Neuronal stem cell (in vitro differentiated cells): ENCODE results near the gene NTSR1.

Experiments used
- DNase-seq: peaks from one replicate; pipeline ENCODE4 v3.0.0-alpha.2; 2013; ENCODE audit warnings: low spot score
- H2AFZ ChIP-seq: one replicate; pipeline ENCODE4 v1.6.1; 2013; ENCODE audit warnings: mild to moderate bottlenecking, low read length, inconsistent platforms
- H2AK5ac ChIP-seq: 2 replicates; pipeline ENCODE4 v1.6.1; 2013; ENCODE audit warnings: low read depth, mild to moderate bottlenecking, inconsistent platforms, low read length, moderate library complexity, mixed read lengths
- H2BK120ac ChIP-seq: 2 replicates; pipeline ENCODE4 v1.6.1; 2013; ENCODE audit warnings: low read depth, mild to moderate bottlenecking, inconsistent platforms, low read length, moderate library complexity, mixed read lengths
- H2BK12ac ChIP-seq: one replicate; pipeline ENCODE4 v1.6.1; 2013; ENCODE audit warnings: low read length, inconsistent platforms
- H2BK15ac ChIP-seq: 2 replicates; pipeline ENCODE4 v1.6.1; 2013; ENCODE audit warnings: mild to moderate bottlenecking, low read length, inconsistent platforms, mixed read lengths
- H2BK5ac ChIP-seq: one replicate; pipeline ENCODE4 v1.6.1; 2013; ENCODE audit warnings: inconsistent platforms, mild to moderate bottlenecking, low read length, moderate library complexity
- H3K14ac ChIP-seq: one replicate; pipeline ENCODE4 v1.6.1; 2013; ENCODE audit warnings: low read length, inconsistent platforms
- H3K18ac ChIP-seq: 2 replicates; pipeline ENCODE4 v1.6.1; 2013; ENCODE audit warnings: low read length, inconsistent platforms
- H3K23ac ChIP-seq: 2 replicates; pipeline ENCODE4 v1.6.1; 2013; ENCODE audit warnings: low read depth, mild to moderate bottlenecking, mixed read lengths, low read length, inconsistent platforms; ENCODE audit not compliant: poor library complexity
- H3K27ac ChIP-seq: replicated peaks from 3 replicates; pipeline ENCODE4 v1.5.1; 2013; ENCODE audit warnings: low read length, inconsistent platforms
- H3K27me3 ChIP-seq, 3 experiments: 2 replicates each; pipeline ENCODE4 v1.6.1; 2013; ENCODE audit warnings: low read length in 3 of 3, mild to moderate bottlenecking in 2 of 3, inconsistent platforms in 1 of 3, low read depth in 1 of 3, mixed read lengths in 1 of 3, moderate library complexity in 1 of 3; ENCODE audit not compliant: control insufficient read depth in 3 of 3, insufficient read depth in 3 of 3
- H3K36me3 ChIP-seq, 2 donors: replicated peaks in 1 of 2; 2 replicates each; pipeline ENCODE4 v1.6.1; 2013; ENCODE audit warnings: low read length in 2 of 2; ENCODE audit not compliant: control insufficient read depth in 2 of 2, insufficient read depth in 2 of 2
- H3K4ac ChIP-seq: 2 replicates; pipeline ENCODE4 v1.6.1; 2013; ENCODE audit warnings: inconsistent platforms, mild to moderate bottlenecking, low read length, moderate library complexity
- H3K4me1 ChIP-seq, 2 donors: 1 replicate in 1 of 2; 2 replicates in 1 of 2; pipeline ENCODE4 v1.6.1; 2013; ENCODE audit warnings: low read length in 2 of 2, low read depth in 1 of 2; ENCODE audit not compliant: control insufficient read depth in 2 of 2, insufficient read depth in 1 of 2
- H3K4me2 ChIP-seq: one replicate; pipeline ENCODE4 v1.6.1; 2013; ENCODE audit warnings: mild to moderate bottlenecking, low read length, inconsistent platforms; ENCODE audit not compliant: insufficient read depth, poor library complexity, severe bottlenecking
- H3K4me3 ChIP-seq, 2 donors: 2 replicates each; pipeline ENCODE4 v1.5.1; 2013; ENCODE audit warnings: low read length in 2 of 2, mild to moderate bottlenecking in 2 of 2, inconsistent platforms in 1 of 2, moderate library complexity in 1 of 2
- H3K79me1 ChIP-seq: one replicate; pipeline ENCODE4 v1.6.1; 2013; ENCODE audit warnings: low read depth, mild to moderate bottlenecking, inconsistent platforms, low read length, moderate library complexity
- H3K9ac ChIP-seq: one replicate; pipeline ENCODE4 v1.6.1; 2013; ENCODE audit warnings: mild to moderate bottlenecking, low read depth, low read length, inconsistent platforms; ENCODE audit not compliant: poor library complexity
- H3K9me3 ChIP-seq, 2 donors: replicated peaks in 1 of 2; 2 replicates each; pipeline versions ENCODE3 to v1.6.1; 2013; ENCODE audit warnings: low read length in 2 of 2, mild to moderate bottlenecking in 2 of 2, inconsistent platforms in 1 of 2, low read depth in 1 of 2, mixed read lengths in 1 of 2, moderate library complexity in 1 of 2; ENCODE audit not compliant: control insufficient read depth in 2 of 2, insufficient read depth in 1 of 2
- H4K8ac ChIP-seq: one replicate; pipeline ENCODE4 v1.6.1; 2013; ENCODE audit warnings: low read depth, mild to moderate bottlenecking, inconsistent platforms, low read length, moderate library complexity
- H4K91ac ChIP-seq: one replicate; pipeline ENCODE4 v1.6.1; 2013; ENCODE audit warnings: low read length, low read depth, mild to moderate bottlenecking, inconsistent platforms; ENCODE audit not compliant: poor library complexity
- WGBS, 2 donors: extraction: QIAGEN DNeasy Blood & Tissue Kit; methylation state at CpG; one replicate each; pipeline ENCODE4 v1.1.7; 2013; ENCODE audit warnings: missing lambda C conversion rate in 2 of 2, mixed read lengths in 1 of 2; ENCODE audit not compliant: insufficient read length in 2 of 2, insufficient replicate concordance in 1 of 2; ENCODE audit errors: extremely low coverage in 2 of 2; 5-methylcytosine and 5-hydroxymethylcytosine counted together

Gene NTSR1

DNA sequence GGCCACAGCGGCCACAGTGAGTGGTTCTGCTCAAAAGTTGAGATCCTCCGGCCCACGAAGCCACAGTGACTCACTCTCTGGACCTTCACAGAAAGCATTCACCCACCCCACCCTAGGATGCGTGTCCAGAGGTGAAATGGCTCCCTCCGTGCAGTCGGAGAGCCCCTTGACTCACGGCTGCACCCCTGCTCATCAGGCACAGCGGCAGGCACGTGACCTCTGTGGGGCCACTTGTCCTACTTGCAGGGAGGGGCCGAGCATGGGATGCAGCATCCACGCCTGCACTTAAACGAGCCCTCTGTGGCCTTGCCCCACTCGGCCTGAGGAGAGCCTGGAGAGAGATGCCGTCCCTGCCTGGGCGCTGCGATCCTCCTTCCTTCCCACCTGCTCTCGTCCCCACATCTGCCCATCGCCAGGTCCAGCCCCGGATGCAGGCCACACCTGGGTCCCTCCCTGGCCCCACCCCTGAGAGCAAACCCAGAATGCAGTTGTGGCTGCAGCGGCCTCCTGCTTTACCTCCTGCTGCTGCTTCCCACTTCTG lies 28.7 kb downstream of the NTSR1 start:
- Histone ChIP-seq H2BK12ac (no peak overlapping the region), H3K9ac (no peak overlapping the region), H3K27ac (no peak overlapping the region), H3K4ac (no peak overlapping the region), H2BK15ac (no peak overlapping the region), H3K4me1 (peaks cover 11 to 14% of the 10 kb centered on the region in 2 donors), H3K9me3 (no peaks in the 10 kb centered on the region), H2AFZ (no peak overlapping the region), H3K36me3 (no peaks in the 10 kb centered on the region), H3K79me1 (no peaks in the 10 kb centered on the region), H2AK5ac (no peak overlapping the region), H3K14ac (no peak overlapping the region), H2BK120ac (no peak overlapping the region), H3K4me3 (no peak overlapping the region), H4K8ac (peak overlapping the region; percentile 0), H4K91ac (no peak overlapping the region), H2BK5ac (no peak overlapping the region), H3K23ac (peak overlapping the region; percentile 30), H3K27me3 (peaks cover 0 to 39% (median 2%) of the 10 kb centered on the region in 3 experiments), H3K18ac (peak overlapping the region; percentile 13), H3K4me2 (no peak overlapping the region)
- DNase-seq = no peak
- WGBS, 2 donors = no CpG with 5 or more reads among the region's 20 CpGs

DNA sequence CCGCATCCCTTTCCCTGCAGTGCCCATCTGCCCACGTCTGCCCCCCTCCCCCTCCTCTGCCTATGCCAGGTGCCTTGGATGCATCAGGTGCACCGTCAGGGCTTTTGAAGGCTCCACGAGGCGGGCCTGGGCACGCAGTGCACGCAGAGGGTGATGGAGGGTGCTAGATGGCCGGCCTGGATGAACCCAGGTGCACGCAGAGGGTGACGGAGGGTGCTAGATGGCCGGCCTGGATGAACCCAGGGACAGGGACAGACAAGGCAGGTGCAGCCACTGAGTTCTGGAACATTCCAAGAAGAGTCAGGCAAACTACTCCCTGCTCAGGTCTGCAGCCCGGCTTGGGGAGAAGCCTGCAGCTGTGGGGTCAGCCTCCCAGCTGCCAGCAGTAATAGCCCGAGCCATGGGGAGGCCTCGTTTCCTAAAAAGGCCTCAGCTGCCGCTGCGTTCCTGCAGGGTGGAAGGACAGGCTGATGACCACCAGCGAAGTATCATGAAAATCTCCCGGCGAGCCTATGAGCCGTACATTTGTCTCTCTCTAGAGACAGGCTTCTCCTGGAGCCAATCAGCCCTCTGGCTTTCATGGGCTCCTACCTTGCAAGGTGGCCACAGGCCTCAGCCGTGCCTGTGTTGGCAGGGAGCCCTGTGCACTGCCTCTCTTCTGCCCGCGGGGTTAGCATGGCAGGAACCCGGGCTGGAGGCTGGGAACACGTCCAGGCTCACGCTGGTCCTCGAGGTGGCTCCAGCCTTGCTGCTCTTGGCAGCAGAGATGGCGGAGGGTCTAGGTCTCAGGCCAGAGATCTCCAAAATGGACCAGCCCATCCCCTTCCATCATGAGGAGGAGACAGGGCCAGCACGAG lies 29.6 kb downstream of the NTSR1 start:
- Histone ChIP-seq H3K4me2 (no peak overlapping the region), H2AK5ac (peak overlapping the region; percentile 92), H3K18ac (peak overlapping the region; percentile 58), H3K4ac (no peak overlapping the region), H3K36me3 (no peaks in the 10 kb centered on the region), H3K4me3 (no peak overlapping the region), H3K14ac (peak overlapping the region; percentile 90), H2BK120ac (no peak overlapping the region), H4K8ac (no peak overlapping the region), H2BK5ac (no peak overlapping the region), H3K27ac (no peak overlapping the region), H3K23ac (no peak overlapping the region), H2BK15ac (peak overlapping the region; percentile 56), H3K9ac (peak overlapping the region; percentile 34), H3K4me1 (peaks cover 11 to 14% of the 10 kb centered on the region in 2 donors), H2BK12ac (no peak overlapping the region), H3K27me3 (peaks cover 0 to 40% (median 0%) of the 10 kb centered on the region in 3 experiments), H3K79me1 (no peaks in the 10 kb centered on the region), H2AFZ (no peak overlapping the region), H4K91ac (no peak overlapping the region), H3K9me3 (no peaks in the 10 kb centered on the region)
- WGBS, 2 donors = no CpG with 5 or more reads among the region's 29 CpGs
- no peak for DNase-seq

DNA sequence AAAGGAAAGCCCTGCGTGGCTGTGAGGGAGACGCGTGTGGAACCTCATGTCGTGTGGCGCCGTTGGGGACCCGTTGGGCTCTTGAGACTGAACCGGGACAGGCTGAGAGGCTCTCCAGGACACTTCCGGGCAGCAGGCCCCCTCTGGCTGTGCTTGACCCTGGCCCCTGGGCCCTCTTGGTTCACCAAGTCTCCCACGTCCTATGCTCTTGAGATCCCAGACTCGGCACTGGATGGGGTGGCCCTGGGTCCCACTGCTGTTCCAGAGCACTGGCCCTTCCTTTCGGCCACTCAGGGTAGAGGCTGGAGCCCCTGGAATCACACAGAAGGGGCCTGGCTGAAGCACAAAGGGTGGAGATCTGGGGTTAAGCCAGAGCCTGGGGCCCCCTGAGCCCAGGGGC lies 30.4 kb downstream of the NTSR1 start:
- peak overlapping the region; percentile 73 for H2AK5ac ChIP-seq
- H3K23ac ChIP-seq = no peak overlapping the region
- no peak overlapping the region for H2BK5ac ChIP-seq
- no peak overlapping the region for H3K14ac ChIP-seq
- no peaks in the 10 kb centered on the region for H3K79me1 ChIP-seq
- peak overlapping the region; percentile 70 for H2BK15ac ChIP-seq
- no peak overlapping the region for H3K27ac ChIP-seq
- H3K4me1 ChIP-seq = peaks cover 11 to 19% of the 10 kb centered on the region in 2 donors
- no peaks in the 10 kb centered on the region for H3K36me3 ChIP-seq
- H2BK120ac ChIP-seq = no peak overlapping the region
- H4K8ac ChIP-seq = no peak overlapping the region
- H2BK12ac ChIP-seq = peak overlapping the region; percentile 69
- WGBS, 2 donors = no CpG with 5 or more reads among the region's 12 CpGs
- no peaks in the 10 kb centered on the region for H3K9me3 ChIP-seq
- H3K27me3 ChIP-seq = peaks cover 0 to 33% (median 0%) of the 10 kb centered on the region in 3 experiments
- H3K18ac ChIP-seq = no peak overlapping the region
- H2AFZ ChIP-seq = no peak overlapping the region
- no peak for DNase-seq
- H3K4me2 ChIP-seq = no peak overlapping the region
- H3K4ac ChIP-seq = no peak overlapping the region
- no peak overlapping the region for H3K4me3 ChIP-seq
- no peak overlapping the region for H4K91ac ChIP-seq
- no peak overlapping the region for H3K9ac ChIP-seq

DNA sequence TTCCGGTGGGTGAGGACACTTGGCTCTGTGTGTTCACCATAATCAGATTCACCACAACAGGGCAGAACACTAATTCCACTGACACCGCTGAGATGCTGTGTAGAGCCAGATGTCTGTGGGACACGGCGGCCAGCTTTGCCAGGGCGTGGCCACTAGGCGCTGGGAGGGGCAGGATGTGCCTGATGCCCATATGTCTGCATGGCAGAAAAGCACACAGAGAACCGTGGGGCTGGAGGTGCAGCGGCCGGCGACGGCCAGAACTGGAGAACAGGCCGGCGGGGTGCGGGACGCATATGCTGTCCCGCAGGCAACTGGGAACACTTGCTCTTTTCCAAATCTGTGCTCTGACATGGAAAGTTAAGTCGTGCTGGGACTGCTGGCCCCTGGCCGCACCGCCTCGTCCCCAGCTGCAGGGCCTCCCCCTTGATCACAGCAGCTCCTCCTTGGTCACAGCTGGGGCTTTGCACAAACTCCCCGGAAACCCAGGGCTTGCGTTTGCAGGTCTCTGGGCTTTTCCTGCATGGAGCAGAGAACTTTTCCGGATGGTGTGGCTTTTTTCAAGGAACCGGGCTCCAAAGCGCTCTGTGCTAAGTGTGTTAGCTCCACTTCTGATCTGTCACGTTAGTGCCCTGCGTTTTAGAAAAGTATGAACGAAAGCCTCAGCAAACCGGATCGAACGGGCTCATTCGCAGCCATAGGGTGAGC lies 31.1 kb downstream of the NTSR1 start:
- H3K4me3 ChIP-seq = no peak overlapping the region
- peak overlapping the region; percentile 81 for H2AFZ ChIP-seq
- no peak for DNase-seq

More for the DNA sequence above, 31.1 kb downstream of the NTSR1 start:
- H3K4ac ChIP-seq = no peak overlapping the region
- no peak overlapping the region for H3K14ac ChIP-seq
- H2BK120ac ChIP-seq = no peak overlapping the region
- no peak overlapping the region for H3K18ac ChIP-seq
- no peak overlapping the region for H2BK5ac ChIP-seq
- H3K9ac ChIP-seq = peak overlapping the region; percentile 61
- H3K27ac ChIP-seq = no peak overlapping the region
- H2BK12ac ChIP-seq = no peak overlapping the region
- no peak overlapping the region for H3K4me2 ChIP-seq
- no peaks in the 10 kb centered on the region for H3K36me3 ChIP-seq
- WGBS, 2 donors = no CpG with 5 or more reads among the region's 32 CpGs
- H2BK15ac ChIP-seq = peak overlapping the region; percentile 70
- H3K4me1 ChIP-seq = peaks cover 11 to 21% of the 10 kb centered on the region in 2 donors
- H3K9me3 ChIP-seq = no peaks in the 10 kb centered on the region
- H2AK5ac ChIP-seq = peak overlapping the region; percentile 73
- H3K27me3 ChIP-seq = peaks cover 0 to 30% (median 0%) of the 10 kb centered on the region in 3 experiments
- H3K23ac ChIP-seq = no peak overlapping the region
- H3K79me1 ChIP-seq = no peaks in the 10 kb centered on the region
- no peak overlapping the region for H4K91ac ChIP-seq
- H4K8ac ChIP-seq = no peak overlapping the region
